Cardiac muscle cell (in vitro differentiated cells and primary cell): ENCODE data around the gene FGGY. TPM values are rescaled to one million over a fixed set of nuclear protein-coding genes. Genes with fewer than 3 reads are reported as not detected.
A peak's percentile ranks its signal among the peaks of the same experiment; 100 is the strongest.
"Not testable (repeated sequence)": the region's sequence is repeated elsewhere in the genome, so short reads cannot be mapped to it uniquely, and the experiment has no call there.

ENCODE experiments used
- DNase-seq, 2 donors: peaks; one replicate each; pipeline versions ENCODE4 v3.0.0 to v3.0.0-alpha.2; 2010 to 2017; ENCODE audit warnings: low read depth in 1 of 2, low spot score in 1 of 2
- H3K27ac ChIP-seq: fragments of 200-600 bp; sonication (generic); 2 replicates; pipeline ENCODE4 v1.5.1; 2016
- H3K27me3 ChIP-seq: fragments of 200-600 bp; sonication (generic); 2 replicates; pipeline ENCODE4 v1.6.0; 2016; ENCODE audit warnings: control low read depth
- H3K36me3 ChIP-seq: fragments of 200-600 bp; sonication (generic); 2 replicates; pipeline ENCODE4 v1.5.1; 2016; ENCODE audit warnings: control low read depth
- H3K4me1 ChIP-seq: fragments of 200-600 bp; sonication (generic); 2 replicates; pipeline ENCODE4 v1.8.1; 2017; ENCODE audit warnings: low read depth, mild to moderate bottlenecking, mixed run types
- H3K4me3 ChIP-seq: fragments of 200-600 bp; sonication (generic); 2 replicates; pipeline ENCODE4 v1.5.1; 2016; ENCODE audit warnings: mild to moderate bottlenecking
- H3K9me3 ChIP-seq: fragments of 200-600 bp; sonication (generic); 2 replicates; pipeline ENCODE4 v1.5.1; 2017; ENCODE audit warnings: low read depth, mild to moderate bottlenecking, control low read depth
- polyA plus RNA-seq: library from polyadenylated mRNA; unstranded; fragments of >200 nt; fragmentation: Nextera tagmentation; extraction: Ambion mirVana; gene quantifications from 2 replicates; pipeline ENCODE4 v1.2.1, GENCODE V29; 2016
- total RNA-seq: library from RNA; depleted of rRNA; stranded (reverse); fragments of >200 nt; gene quantifications from 2 replicates; pipeline ENCODE4 v1.2.3, GENCODE V29; 2016
- TF ChIP-seq, protein P1 (sequence below): IDR thresholded peaks from 2 replicates; pipeline ENCODE4 v1.5.1; 2012; ENCODE audit warnings: low read depth, mild to moderate bottlenecking, low read length

Gene FGGY
- total and polyA plus RNA-seq, 2 experiments from 2014 or later = 9.8 to 14.5 TPM

DNA sequence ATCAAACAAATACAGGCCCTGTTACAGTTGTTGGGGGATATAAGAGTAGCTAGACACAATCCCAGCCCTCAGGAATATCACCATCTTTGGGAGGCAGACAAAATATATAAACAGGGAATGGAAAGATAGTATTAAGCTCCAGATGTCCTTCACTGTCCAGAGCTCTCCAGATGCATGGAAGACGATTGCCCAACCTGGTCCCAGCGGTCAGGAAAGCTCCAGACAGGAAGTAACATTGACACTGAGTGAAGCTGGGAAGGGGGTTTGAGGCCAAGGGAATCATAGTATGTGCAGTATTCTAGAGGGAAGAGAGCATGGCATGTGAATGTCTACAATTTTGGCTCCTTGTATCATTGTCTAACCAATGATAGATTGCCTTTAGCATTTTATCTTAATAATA lies 344.0 kb downstream of the FGGY start:
- Histone ChIP-seq H3K36me3 (no peaks in the 10 kb centered on the region), H3K27ac (no peak overlapping the region), H3K27me3 (no peaks in the 10 kb centered on the region), H3K9me3 (no peaks in the 10 kb centered on the region), H3K4me1 (no peaks in the 10 kb centered on the region), H3K4me3 (no peak overlapping the region)
- peak in 1 of 2 donors; percentile 44 for DNase-seq
- TF ChIP-seq, protein P1, sequence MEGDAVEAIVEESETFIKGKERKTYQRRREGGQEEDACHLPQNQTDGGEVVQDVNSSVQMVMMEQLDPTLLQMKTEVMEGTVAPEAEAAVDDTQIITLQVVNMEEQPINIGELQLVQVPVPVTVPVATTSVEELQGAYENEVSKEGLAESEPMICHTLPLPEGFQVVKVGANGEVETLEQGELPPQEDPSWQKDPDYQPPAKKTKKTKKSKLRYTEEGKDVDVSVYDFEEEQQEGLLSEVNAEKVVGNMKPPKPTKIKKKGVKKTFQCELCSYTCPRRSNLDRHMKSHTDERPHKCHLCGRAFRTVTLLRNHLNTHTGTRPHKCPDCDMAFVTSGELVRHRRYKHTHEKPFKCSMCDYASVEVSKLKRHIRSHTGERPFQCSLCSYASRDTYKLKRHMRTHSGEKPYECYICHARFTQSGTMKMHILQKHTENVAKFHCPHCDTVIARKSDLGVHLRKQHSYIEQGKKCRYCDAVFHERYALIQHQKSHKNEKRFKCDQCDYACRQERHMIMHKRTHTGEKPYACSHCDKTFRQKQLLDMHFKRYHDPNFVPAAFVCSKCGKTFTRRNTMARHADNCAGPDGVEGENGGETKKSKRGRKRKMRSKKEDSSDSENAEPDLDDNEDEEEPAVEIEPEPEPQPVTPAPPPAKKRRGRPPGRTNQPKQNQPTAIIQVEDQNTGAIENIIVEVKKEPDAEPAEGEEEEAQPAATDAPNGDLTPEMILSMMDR = no peak

DNA sequence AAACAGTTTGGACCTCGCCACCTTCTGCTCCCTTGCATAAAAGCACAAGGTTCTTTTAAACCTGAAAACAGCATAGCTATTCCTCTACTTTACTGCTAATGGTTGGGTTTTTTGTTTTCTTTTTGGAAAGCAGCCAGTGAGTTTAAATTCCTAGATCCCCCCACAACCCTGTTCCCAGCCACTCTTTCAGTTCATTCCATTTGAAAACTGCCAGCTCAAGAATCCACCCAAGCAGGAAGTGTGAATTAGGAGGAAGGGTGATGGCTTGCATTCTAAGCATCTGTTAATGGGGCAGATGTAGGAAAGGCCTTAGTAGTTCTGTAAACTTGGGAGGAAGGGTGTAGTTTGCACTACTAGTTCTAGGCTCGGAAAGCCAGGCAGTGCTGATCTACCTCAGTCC lies 344.9 kb downstream of the FGGY start:
- H3K4me1 ChIP-seq = no peaks in the 10 kb centered on the region
- TF ChIP-seq, protein P1 = no peak
- no peak overlapping the region for H3K27ac ChIP-seq
- no peaks in the 10 kb centered on the region for H3K36me3 ChIP-seq
- DNase-seq = peak in 1 of 2 donors; percentile 37
- H3K4me3 ChIP-seq = no peak overlapping the region
- H3K9me3 ChIP-seq = no peaks in the 10 kb centered on the region
- no peaks in the 10 kb centered on the region for H3K27me3 ChIP-seq

DNA sequence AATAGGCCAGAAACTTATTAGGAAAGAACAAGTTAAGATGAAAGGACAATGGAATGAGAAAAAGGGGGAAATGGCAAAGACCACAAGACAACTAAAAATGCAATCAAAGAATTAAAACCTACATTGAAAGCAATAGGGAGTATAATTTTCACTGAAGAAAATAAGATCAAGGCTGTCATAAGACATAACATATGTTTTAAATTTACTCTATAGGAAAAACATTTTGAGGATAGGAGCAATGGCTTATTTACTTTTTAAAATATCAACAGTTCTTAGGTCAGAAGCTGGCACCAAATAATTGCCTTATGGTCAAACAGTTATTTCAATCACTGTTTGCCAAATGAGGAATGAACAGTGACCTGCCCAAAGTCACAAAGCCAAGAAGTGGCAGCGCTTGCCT lies 346.6 kb downstream of the FGGY start:
- no peaks in the 10 kb centered on the region for H3K27me3 ChIP-seq
- no peak overlapping the region for H3K4me3 ChIP-seq
- TF ChIP-seq, protein P1 = no peak
- no peaks in the 10 kb centered on the region for H3K36me3 ChIP-seq
- H3K27ac ChIP-seq = no peak overlapping the region
- H3K4me1 ChIP-seq = no peaks in the 10 kb centered on the region
- no peaks in the 10 kb centered on the region for H3K9me3 ChIP-seq
- no peak for DNase-seq

DNA sequence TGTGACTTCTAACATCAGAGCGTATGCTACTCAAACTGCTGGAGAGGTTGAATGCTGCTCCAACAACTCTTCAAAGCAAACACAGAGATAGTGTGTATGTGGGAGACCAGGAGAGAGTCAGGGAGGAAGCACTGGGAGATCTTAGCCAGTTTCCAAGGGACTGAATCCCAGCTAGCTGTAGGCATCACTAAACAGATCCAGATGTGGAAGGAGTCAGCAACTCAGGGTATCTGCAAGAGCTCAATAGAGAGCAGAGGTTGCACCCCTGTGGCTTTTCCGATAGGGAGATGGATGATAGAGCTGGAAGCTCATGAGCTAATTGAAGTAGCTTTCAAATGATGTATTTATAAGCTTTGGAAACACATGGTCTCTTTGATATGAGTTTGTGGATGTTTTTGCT lies 349.0 kb downstream of the FGGY start:
- H3K4me3 ChIP-seq = no peak overlapping the region
- TF ChIP-seq, protein P1 = no peak
- peak in 1 of 2 donors; percentile 63 for DNase-seq
- H3K27ac ChIP-seq = no peak overlapping the region
- H3K36me3 ChIP-seq = no peaks in the 10 kb centered on the region
- no peaks in the 10 kb centered on the region for H3K9me3 ChIP-seq
- H3K27me3 ChIP-seq = no peaks in the 10 kb centered on the region
- no peaks in the 10 kb centered on the region for H3K4me1 ChIP-seq

DNA sequence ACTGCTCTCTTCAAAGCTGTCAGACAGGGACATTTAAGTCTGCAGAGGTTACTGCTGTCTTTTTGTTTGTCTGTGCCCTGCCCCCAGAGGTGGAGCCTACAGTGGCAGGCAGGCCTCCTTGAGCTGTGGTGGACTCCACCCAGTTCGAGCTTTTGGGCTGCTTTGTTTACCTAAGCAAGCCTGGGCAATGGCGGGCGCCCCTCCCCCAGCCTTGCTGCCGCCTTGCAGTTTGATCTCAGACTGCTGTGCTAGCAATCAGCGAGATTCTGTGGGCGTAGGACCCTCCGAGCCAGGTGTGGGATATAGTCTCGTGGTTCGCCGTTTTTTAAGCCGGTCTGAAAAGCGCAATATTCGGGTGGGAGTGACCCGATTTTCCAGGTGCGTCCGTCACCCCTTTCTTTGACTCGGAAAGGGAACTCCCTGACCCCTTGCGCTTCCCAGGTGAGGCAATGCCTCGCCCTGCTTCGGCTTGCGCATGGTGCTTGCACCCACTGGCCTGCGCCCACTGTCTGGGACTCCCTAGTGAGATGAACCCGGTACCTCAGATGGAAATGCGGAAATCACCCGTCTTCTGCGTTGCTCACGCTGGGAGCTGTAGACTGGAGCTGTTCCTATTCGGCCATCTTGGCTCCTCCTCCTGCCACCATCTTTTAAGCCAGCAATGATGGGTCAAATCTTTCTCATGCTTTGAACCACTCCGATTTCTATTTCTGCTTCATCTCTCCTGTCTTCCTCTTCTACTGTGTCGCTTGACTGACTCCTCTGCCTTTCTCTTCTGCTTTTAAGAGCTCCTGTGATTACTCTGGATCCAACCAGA lies 356.5 kb downstream of the FGGY start:
- DNase-seq, H3K36me3 ChIP-seq, H3K27me3 ChIP-seq, H3K27ac ChIP-seq, H3K4me3 ChIP-seq, H3K9me3 ChIP-seq, H3K4me1 ChIP-seq: not testable (repeated sequence)

DNA sequence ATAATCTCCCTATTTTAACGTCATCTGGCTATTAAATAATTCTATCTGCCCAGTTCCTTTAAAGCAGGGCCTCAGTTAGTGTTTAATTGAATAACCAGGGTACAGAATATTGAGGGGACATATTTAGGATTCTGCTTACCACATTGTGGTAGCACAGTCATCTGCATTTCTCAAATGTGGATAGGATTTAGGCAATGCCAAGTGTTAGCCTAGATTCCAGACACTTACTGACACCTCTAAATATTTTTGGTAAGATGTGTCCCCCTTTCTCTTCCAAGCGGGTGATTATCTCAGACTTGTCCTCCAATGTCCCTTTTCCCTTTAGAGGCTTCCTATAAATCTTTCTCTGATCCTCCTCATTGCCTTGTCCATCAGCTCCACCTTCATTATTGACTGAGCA lies 357.1 kb downstream of the FGGY start:
- no peaks in the 10 kb centered on the region for H3K27me3 ChIP-seq
- no peaks in the 10 kb centered on the region for H3K36me3 ChIP-seq
- no peaks in the 10 kb centered on the region for H3K4me1 ChIP-seq
- no peak overlapping the region for H3K4me3 ChIP-seq
- TF ChIP-seq, protein P1 = no peak
- no peak overlapping the region for H3K27ac ChIP-seq
- no peaks in the 10 kb centered on the region for H3K9me3 ChIP-seq
- DNase-seq = no peak
